Panc1 (cell line): ENCODE results near the gene ONECUT3. TPM values are rescaled to one million over a fixed set of nuclear protein-coding genes. Genes with fewer than 3 reads are reported as not detected.

Experiments
- ATAC-seq: fragments of 200-7000 bp; cut with Tn5 transposase; 2 replicates; pipeline ENCODE4 v1.9.1; 2020; ENCODE audit warnings: mild to moderate bottlenecking, moderate library complexity
- BruUV-seq: library from RNA; stranded (reverse); fragments of 400-500 nt; replicated peaks from 2 replicates; lab custom pipeline; 2021; lab: Mats Ljungman, UMichigan
- CTCF ChIA-PET: fragments of 300-600 bp; sonication (Branson Sonifier 250); formaldehyde crosslinking; loops from one replicate; lab custom pipeline; 2022; ENCODE audit warnings: antibody characterized with exemption; lab: Charles Lee
- POLR2A ChIA-PET: fragments of 300-600 bp; sonication (Branson Sonifier 250); formaldehyde crosslinking; loops from one replicate; lab custom pipeline; 2022; ENCODE audit warnings: antibody characterized with exemption; lab: Charles Lee
- DNase-seq: peaks from one replicate; pipeline ENCODE4 v3.0.0-alpha.2; 2010; ENCODE audit warnings: low read depth, low spot score
- H3K27ac ChIP-seq: 2 replicates; pipeline ENCODE4 v1.5.1; 2011; ENCODE audit warnings: mild to moderate bottlenecking, low read length, inconsistent platforms
- H3K27me3 ChIP-seq: fragments of 200-500 bp; sonication (Bioruptor generic); 2 replicates; pipeline ENCODE4 v1.6.0; 2014; ENCODE audit warnings: low read length, inconsistent platforms; ENCODE audit not compliant: control insufficient read depth, insufficient read depth
- H3K36me3 ChIP-seq: fragments of 200-500 bp; sonication (Bioruptor generic); 2 replicates; pipeline ENCODE4 v1.5.1; 2014; ENCODE audit warnings: inconsistent platforms, mild to moderate bottlenecking, low read length, moderate library complexity; ENCODE audit not compliant: control insufficient read depth, insufficient read depth
- H3K4me1 ChIP-seq: 2 replicates; pipeline ENCODE4 v1.5.1; 2011; ENCODE audit warnings: inconsistent platforms, mild to moderate bottlenecking, low read length, moderate library complexity; ENCODE audit not compliant: control insufficient read depth, insufficient read depth
- H3K4me3 ChIP-seq, 2 experiments: 2 replicates each; pipeline ENCODE4 v1.5.1; 2011 to 2012; ENCODE audit warnings: low read depth in 2 of 2, low read length in 2 of 2, mild to moderate bottlenecking in 2 of 2, inconsistent platforms in 1 of 2, moderate library complexity in 1 of 2
- H3K9me3 ChIP-seq: fragments of 200-500 bp; sonication (Bioruptor generic); 2 replicates; pipeline ENCODE4 v1.5.1; 2014; ENCODE audit warnings: low read depth, mild to moderate bottlenecking, inconsistent platforms, low read length, moderate library complexity; ENCODE audit not compliant: control insufficient read depth, insufficient read depth
- CTCF ChIP-seq: fragments of 450-650 bp; IDR thresholded peaks from 2 replicates; pipeline ENCODE4 v1.5.1; 2017; ENCODE audit warnings: mild to moderate bottlenecking
- POLR2AphosphoS5 ChIP-seq: IDR thresholded peaks from 2 replicates; pipeline ENCODE4 v1.6.1; 2012; ENCODE audit warnings: mild to moderate bottlenecking, low read depth, low read length, moderate library complexity
- SIN3A ChIP-seq: IDR thresholded peaks from 2 replicates; pipeline ENCODE4 v1.6.1; 2012; ENCODE audit warnings: low read depth, mild to moderate bottlenecking, low read length, moderate library complexity, borderline replicate concordance; ENCODE audit not compliant: insufficient read depth
- TCF7L2 ChIP-seq: IDR thresholded peaks from 2 replicates; pipeline ENCODE4 v1.6.1; 2011; ENCODE audit warnings: mild to moderate bottlenecking, low read depth, low read length, inconsistent platforms
- in situ Hi-C: cut with HindIII; loops from 2 replicates; pipeline ENCODE4 v1.10.0; 2016; ENCODE audit warnings: low sequenced_read_pairs, low pct_unique_long_range_greater_than_20kb
- intact Hi-C: fragments of 100-400 bp; cut with micrococcal nuclease; formaldehyde crosslinking; loops from one replicate; pipeline ENCODE4 v1.10.0; 2022; ENCODE audit not compliant: unreplicated experiment
- total RNA-seq: library from RNA; stranded (reverse); gene quantifications from one replicate; pipeline ENCODE4 v1.2.1, GENCODE V29; 2021; ENCODE audit not compliant: unreplicated experiment
- TF ChIP-seq, protein P1 (sequence below), 2 experiments: IDR thresholded peaks; 2 replicates each; pipeline ENCODE4 v1.6.1; 2011 to 2012; ENCODE audit warnings: low read depth in 2 of 2, control low read depth in 1 of 2, low read length in 1 of 2, mild to moderate bottlenecking in 1 of 2, moderate library complexity in 1 of 2; ENCODE audit not compliant: insufficient read depth in 1 of 2

ONECUT3 gene
- total RNA-seq, 1 experiment from 2014 or later: 16.5 TPM

DNA sequence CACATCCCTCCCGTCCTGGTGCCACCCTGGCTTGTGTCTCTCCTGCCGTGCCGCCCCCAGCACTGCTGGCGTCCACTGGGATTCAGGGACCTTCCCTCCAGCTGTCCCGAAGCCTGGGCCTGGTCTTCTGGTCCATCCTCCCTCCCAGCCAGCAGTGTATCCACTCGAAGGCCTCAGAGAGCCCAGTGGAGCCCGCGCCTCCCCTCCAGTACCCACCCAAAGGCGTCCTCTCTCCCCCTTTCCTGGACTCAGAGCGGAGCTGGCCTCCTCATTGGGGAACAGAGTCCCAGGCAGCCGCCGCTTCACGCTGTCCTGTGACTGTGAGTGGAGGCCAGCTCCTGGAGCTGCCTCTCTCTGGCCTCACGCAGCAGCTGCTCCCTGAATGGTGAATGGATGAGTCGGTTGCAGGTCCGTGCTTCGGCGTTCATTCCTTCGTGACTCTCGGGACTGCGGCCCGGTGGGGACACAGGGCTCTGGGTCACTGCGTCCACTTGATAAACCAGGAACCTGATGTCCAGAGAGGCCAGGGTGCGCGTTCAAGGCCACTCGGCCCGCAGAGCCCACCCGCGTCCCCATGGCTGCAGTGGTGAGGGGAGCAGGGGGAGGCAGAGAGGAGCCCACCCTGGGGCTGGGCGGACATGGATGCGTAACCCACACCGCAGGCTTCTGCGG lies 12.1 kb downstream of the ONECUT3 start:
- DNase-seq (no peak), ATAC-seq (peak; percentile 35)
- peak overlapping the region; percentile 29; the same call in 1 of the 2 replicates for H3K27ac ChIP-seq
- no peak overlapping the region for H3K4me3 ChIP-seq
- intact Hi-C loops (no loop called here), in situ Hi-C loops (no loop called here)
- ChIA-PET POLR2A (interaction anchor here (0.6 kb wide), 1 partner anchor 66 kb away, joined by 5 read pairs; no protein-coding TSS in a partner anchor), CTCF (no interaction called here)
- no peaks in the 10 kb centered on the region for H3K27me3 ChIP-seq
- H3K9me3 ChIP-seq: no peaks in the 10 kb centered on the region
- BruUV-seq: no TSS peak
- peaks cover 18% of the 10 kb centered on the region for H3K4me1 ChIP-seq
- H3K36me3 ChIP-seq: no peaks in the 10 kb centered on the region
- TF ChIP-seq CTCF (no peak), TCF7L2 (no peak), SIN3A (no peak), POLR2AphosphoS5 (no peak)
- TF ChIP-seq, protein P1, sequence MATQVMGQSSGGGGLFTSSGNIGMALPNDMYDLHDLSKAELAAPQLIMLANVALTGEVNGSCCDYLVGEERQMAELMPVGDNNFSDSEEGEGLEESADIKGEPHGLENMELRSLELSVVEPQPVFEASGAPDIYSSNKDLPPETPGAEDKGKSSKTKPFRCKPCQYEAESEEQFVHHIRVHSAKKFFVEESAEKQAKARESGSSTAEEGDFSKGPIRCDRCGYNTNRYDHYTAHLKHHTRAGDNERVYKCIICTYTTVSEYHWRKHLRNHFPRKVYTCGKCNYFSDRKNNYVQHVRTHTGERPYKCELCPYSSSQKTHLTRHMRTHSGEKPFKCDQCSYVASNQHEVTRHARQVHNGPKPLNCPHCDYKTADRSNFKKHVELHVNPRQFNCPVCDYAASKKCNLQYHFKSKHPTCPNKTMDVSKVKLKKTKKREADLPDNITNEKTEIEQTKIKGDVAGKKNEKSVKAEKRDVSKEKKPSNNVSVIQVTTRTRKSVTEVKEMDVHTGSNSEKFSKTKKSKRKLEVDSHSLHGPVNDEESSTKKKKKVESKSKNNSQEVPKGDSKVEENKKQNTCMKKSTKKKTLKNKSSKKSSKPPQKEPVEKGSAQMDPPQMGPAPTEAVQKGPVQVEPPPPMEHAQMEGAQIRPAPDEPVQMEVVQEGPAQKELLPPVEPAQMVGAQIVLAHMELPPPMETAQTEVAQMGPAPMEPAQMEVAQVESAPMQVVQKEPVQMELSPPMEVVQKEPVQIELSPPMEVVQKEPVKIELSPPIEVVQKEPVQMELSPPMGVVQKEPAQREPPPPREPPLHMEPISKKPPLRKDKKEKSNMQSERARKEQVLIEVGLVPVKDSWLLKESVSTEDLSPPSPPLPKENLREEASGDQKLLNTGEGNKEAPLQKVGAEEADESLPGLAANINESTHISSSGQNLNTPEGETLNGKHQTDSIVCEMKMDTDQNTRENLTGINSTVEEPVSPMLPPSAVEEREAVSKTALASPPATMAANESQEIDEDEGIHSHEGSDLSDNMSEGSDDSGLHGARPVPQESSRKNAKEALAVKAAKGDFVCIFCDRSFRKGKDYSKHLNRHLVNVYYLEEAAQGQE (IDR thresholded peaks at IDR 0.05; ENCODE audit: insufficient read depth in 1 of 2, low read depth in 2 of 2, low read length in 1 of 2): no peak

DNA sequence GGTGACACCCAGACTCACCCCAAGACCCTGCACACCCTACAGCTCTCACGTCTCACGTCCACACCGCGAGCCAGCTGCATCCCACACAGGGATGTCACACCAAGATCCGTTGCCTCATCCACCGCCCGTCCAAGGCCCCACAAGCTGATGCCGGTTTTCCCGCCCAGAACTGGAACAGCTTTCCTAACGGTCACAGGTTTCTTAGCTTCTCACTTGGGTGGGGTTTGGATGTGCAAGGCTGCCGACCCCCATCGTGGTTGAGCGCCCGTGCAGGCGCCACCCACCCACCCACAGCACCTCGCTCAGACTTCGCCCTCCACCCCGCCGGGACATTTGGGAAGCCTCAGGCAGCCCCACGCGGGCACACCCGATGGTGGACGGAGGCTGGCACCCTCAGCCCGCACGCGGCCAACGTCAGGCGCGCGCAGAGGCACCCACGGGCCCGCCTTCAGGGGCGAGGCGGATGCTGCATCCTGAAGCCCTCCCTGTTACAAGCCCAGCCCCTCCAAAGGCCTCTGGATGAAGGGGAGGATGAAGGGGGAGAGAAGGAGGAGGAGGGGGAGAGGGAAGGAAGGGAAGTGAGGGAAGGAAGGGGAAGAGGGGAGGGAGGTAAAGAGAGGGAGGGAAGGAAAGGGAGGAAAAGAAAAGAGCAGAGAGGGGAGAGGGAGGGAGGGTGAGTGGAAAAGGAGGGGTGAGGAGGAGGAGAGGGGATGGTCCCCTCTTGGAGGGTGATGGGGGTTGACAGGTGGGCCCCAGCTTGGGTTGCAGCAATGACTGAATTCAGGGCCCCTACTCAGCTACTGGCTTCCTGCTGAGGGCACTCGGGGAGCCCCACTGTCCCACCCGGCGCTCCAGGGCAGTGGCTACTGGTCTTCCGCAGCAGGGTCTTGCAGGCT lies 12.8 kb downstream of the ONECUT3 start:
- Histone ChIP-seq H3K4me3 (no peak overlapping the region), H3K27me3 (no peaks in the 10 kb centered on the region), H3K9me3 (no peaks in the 10 kb centered on the region), H3K27ac (peak overlapping the region; percentile 69; the same call in 1 of the 2 replicates), H3K4me1 (peaks cover 18% of the 10 kb centered on the region), H3K36me3 (no peaks in the 10 kb centered on the region)
- TF ChIP-seq TCF7L2 (no peak), SIN3A (no peak), POLR2AphosphoS5 (no peak), CTCF (no peak)
- TF ChIP-seq, protein P1 (IDR thresholded peaks at IDR 0.05; ENCODE audit: insufficient read depth in 1 of 2, low read depth in 2 of 2, low read length in 1 of 2): no peak
- no peak for DNase-seq
- intact Hi-C loops: no loop called here
- BruUV-seq: no TSS peak
- ChIA-PET POLR2A (interaction anchor here (0.6 kb wide), 1 partner anchor 65 kb away, joined by 5 read pairs; no protein-coding TSS in a partner anchor), CTCF (no interaction called here)
- peak; percentile 10; the same call in 1 of the 2 replicates for ATAC-seq
- in situ Hi-C loops: no loop called here
